K562 (cell line): ENCODE measurements around the gene SCAMP5. TPM values are rescaled to one million over a fixed set of nuclear protein-coding genes. Genes with fewer than 3 reads are reported as not detected.
A peak's percentile ranks its signal among the peaks of the same experiment; 100 is the strongest.

Source experiments
- CBFA2T2 ChIP-seq: fragments of 450-650 bp; conservative IDR thresholded peaks from 2 replicates; pipeline ENCODE4 v1.6.1; 2017; ENCODE audit warnings: mild to moderate bottlenecking
- CBX2 ChIP-seq: fragments of 200-600 bp; sonication (generic); IDR thresholded peaks from one replicate; pipeline ENCODE4 v1.6.1; 2012; ENCODE audit warnings: mild to moderate bottlenecking, low read length, inconsistent platforms; ENCODE audit not compliant: insufficient read depth, poor library complexity, severe bottlenecking
- EP400 ChIP-seq: fragments of 450-650 bp; IDR thresholded peaks from 2 replicates; pipeline ENCODE4 v1.6.1; 2017; ENCODE audit warnings: antibody characterized with exemption, mild to moderate bottlenecking, moderate library complexity
- ETV1 ChIP-seq: fragments of 450-650 bp; conservative IDR thresholded peaks from 2 replicates; pipeline ENCODE4 v1.6.1; 2016; ENCODE audit warnings: missing genetic modification characterization, control low read depth, low read depth, missing compliant biosample characterization
- GABPB2 ChIP-seq: fragments of 250-450 bp; sonication (Bioruptor Pico); conservative IDR thresholded peaks from 2 replicates; pipeline ENCODE4 v1.5.1; 2021; ENCODE audit warnings: mild to moderate bottlenecking
- HNRNPUL1 ChIP-seq: fragments of 200-400 bp; formaldehyde crosslinking; IDR thresholded peaks from 2 replicates; pipeline ENCODE4 v1.6.1; 2017; ENCODE audit warnings: low read length
- KDM4B ChIP-seq, 2 experiments: fragments of 450-650 bp in 1 of 2; sonication (generic) in 1 of 2; IDR thresholded peaks; 2 replicates each; pipeline ENCODE4 v1.6.1; 2016 to 2017; ENCODE audit warnings: borderline replicate concordance in 2 of 2, antibody characterized with exemption in 1 of 2, low read depth in 1 of 2, mild to moderate bottlenecking in 1 of 2
- KLF6 ChIP-seq: fragments of 250-450 bp; sonication (Bioruptor Pico); IDR thresholded peaks from 2 replicates; pipeline ENCODE4 v1.4.0; 2020; ENCODE audit warnings: mild to moderate bottlenecking, moderate library complexity, borderline replicate concordance
- MECOM ChIP-seq: fragments of 250-450 bp; sonication (Bioruptor Pico); IDR thresholded peaks from 2 replicates; pipeline ENCODE4 v1.8.0; 2022; ENCODE audit warnings: inconsistent platforms
- NR2F6 ChIP-seq: fragments of 450-650 bp; formaldehyde crosslinking; IDR thresholded peaks from 2 replicates; pipeline ENCODE4 v1.4.0; 2020; ENCODE audit warnings: mild to moderate bottlenecking
- NUFIP1 ChIP-seq: fragments of 450-650 bp; IDR thresholded peaks from 2 replicates; pipeline ENCODE4 v1.6.1; 2018; ENCODE audit not compliant: partially characterized antibody
- POLR2A ChIP-seq: fragments of 450-650 bp; conservative IDR thresholded peaks from 2 replicates; pipeline ENCODE4 v1.6.1; 2016
- SIX5 ChIP-seq, 2 experiments: IDR thresholded peaks; 2 replicates each; pipeline ENCODE4 v1.6.1; 2011; ENCODE audit warnings: low read length in 2 of 2, borderline replicate concordance in 1 of 2, low read depth in 1 of 2, mild to moderate bottlenecking in 1 of 2, moderate library complexity in 1 of 2; ENCODE audit not compliant: insufficient read depth in 1 of 2
- SMAD3 ChIP-seq: fragments of 450-650 bp; formaldehyde crosslinking; conservative IDR thresholded peaks from 2 replicates; pipeline ENCODE4 v1.4.0; 2020; ENCODE audit warnings: mild to moderate bottlenecking
- SOX6 ChIP-seq: fragments of 450-650 bp; IDR thresholded peaks from 2 replicates; pipeline ENCODE4 v1.6.1; 2014; ENCODE audit warnings: mild to moderate bottlenecking
- TAF9B ChIP-seq: fragments of 450-650 bp; IDR thresholded peaks from 2 replicates; pipeline ENCODE4 v1.6.1; 2018; ENCODE audit warnings: mild to moderate bottlenecking; ENCODE audit not compliant: partially characterized antibody
- TAL1 ChIP-seq: fragments of 450-650 bp; IDR thresholded peaks from 2 replicates; pipeline ENCODE4 v1.6.1; 2016; ENCODE audit warnings: mild to moderate bottlenecking
- TEAD2 ChIP-seq: fragments of 450-650 bp; IDR thresholded peaks from 2 replicates; pipeline ENCODE4 v1.6.1; 2016; ENCODE audit warnings: missing genetic modification characterization, control low read depth, missing compliant biosample characterization
- TEAD4 ChIP-seq, 2 experiments: sonication (generic) in 1 of 2; formaldehyde crosslinking in 1 of 2; IDR thresholded peaks; 2 replicates each; pipeline versions ENCODE4 v1.6.1 to v1.8.0; 2012 to 2022; ENCODE audit warnings: borderline replicate concordance in 1 of 2, inconsistent platforms in 1 of 2, low read length in 1 of 2, mild to moderate bottlenecking in 1 of 2, missing genetic modification reagents in 1 of 2
- ZNF12 ChIP-seq: sonication (generic); formaldehyde crosslinking; IDR thresholded peaks from 2 replicates; pipeline ENCODE4 v1.4.0; 2020; ENCODE audit warnings: mild to moderate bottlenecking, missing genetic modification reagents
- ZNF280A ChIP-seq: fragments of 450-650 bp; IDR thresholded peaks from 2 replicates; pipeline ENCODE4 v1.6.1; 2018; ENCODE audit warnings: mild to moderate bottlenecking, low read depth; ENCODE audit not compliant: partially characterized antibody
- ZNF431 ChIP-seq: sonication (generic); formaldehyde crosslinking; IDR thresholded peaks from 2 replicates; pipeline ENCODE4 v1.8.0; 2022; ENCODE audit warnings: mild to moderate bottlenecking, missing genetic modification reagents
- ZNF551 ChIP-seq: fragments of 250-450 bp; sonication (Bioruptor Pico); IDR thresholded peaks from 2 replicates; pipeline ENCODE4 v1.5.0; 2021; ENCODE audit warnings: mild to moderate bottlenecking, moderate library complexity
- ZNF778 ChIP-seq: fragments of 450-650 bp; formaldehyde crosslinking; IDR thresholded peaks from 2 replicates; pipeline ENCODE4 v1.4.0; 2020; ENCODE audit warnings: mild to moderate bottlenecking, moderate library complexity
- polyA plus RNA-seq, 8 experiments: library from polyadenylated mRNA; depleted of rRNA in 4 of 8; stranded (reverse) in 5 of 8; unstranded in 3 of 8; fragments of >200 nt; fragmentation: Nextera tagmentation in 2 of 8; fragmentation: Illumina TruSeq in 1 of 8; extraction: Ambion mirVana in 2 of 8; extraction: Trizol in 1 of 8; gene quantifications; 2 replicates each; pipeline versions ENCODE4 v1.2.1 to v1.2.3, GENCODE V29; 2011 to 2014; ENCODE audit warnings: inconsistent platforms in 1 of 8, missing spikeins in 1 of 8
- total RNA-seq, 7 experiments: library from RNA; depleted of rRNA in 6 of 7; stranded (reverse); fragments of >200 nt in 6 of 7; fragmentation: Illumina TruSeq in 2 of 7; extraction: Trizol in 2 of 7; gene quantifications; 2 replicates each; pipeline versions ENCODE4 v1.2.1 to v1.2.3, GENCODE V29; 2011 to 2021; ENCODE audit warnings: low replicate concordance in 1 of 7
- TF ChIP-seq, protein P1 (sequence below): sonication (generic); formaldehyde crosslinking; IDR thresholded peaks from 2 replicates; pipeline ENCODE4 v1.8.0; 2022; ENCODE audit warnings: mild to moderate bottlenecking, missing genetic modification reagents

The SCAMP5 gene
- total and polyA plus RNA-seq, 9 of the 15 experiments (the other 6 are each of a cell fraction or from before 2014, with no cell fraction given) = 0.09 to 0.29 (median 0.19) TPM; not detected in 5

DNA sequence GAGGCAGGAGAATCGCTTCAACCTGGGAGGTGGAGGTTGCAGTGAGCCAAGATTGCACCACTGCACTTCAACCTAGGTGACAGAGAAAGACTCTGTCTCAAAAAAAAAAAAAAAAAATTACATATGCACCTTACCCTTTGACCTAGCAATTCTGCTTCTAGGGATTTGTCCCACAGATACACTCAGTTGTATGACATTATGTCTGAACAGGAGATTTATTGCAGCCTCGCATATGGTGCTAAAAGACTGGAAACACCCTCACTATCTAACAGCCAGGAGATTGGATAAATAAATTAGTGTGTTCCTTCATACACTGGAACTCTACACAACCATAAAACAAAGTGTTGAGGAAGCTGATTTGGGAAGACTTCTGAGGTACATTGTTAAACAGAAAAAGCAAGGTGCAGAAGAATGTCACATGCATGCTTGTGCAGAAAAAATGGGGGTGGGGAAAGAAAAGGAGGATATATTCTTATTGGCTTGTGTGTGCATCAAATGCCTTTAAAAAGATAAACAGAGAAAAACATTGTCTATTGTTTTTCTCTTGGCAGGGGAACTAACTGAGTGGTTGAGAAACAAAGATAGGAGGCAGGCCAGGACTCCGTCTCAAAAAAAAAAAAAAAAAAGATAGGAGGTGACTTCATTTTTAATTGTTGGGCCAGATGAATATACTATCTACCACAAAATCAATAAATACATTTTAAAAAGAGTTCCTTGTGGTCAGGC is 59.0 kb downstream of the SCAMP5 start (continued):
- TF ChIP-seq, protein P1, sequence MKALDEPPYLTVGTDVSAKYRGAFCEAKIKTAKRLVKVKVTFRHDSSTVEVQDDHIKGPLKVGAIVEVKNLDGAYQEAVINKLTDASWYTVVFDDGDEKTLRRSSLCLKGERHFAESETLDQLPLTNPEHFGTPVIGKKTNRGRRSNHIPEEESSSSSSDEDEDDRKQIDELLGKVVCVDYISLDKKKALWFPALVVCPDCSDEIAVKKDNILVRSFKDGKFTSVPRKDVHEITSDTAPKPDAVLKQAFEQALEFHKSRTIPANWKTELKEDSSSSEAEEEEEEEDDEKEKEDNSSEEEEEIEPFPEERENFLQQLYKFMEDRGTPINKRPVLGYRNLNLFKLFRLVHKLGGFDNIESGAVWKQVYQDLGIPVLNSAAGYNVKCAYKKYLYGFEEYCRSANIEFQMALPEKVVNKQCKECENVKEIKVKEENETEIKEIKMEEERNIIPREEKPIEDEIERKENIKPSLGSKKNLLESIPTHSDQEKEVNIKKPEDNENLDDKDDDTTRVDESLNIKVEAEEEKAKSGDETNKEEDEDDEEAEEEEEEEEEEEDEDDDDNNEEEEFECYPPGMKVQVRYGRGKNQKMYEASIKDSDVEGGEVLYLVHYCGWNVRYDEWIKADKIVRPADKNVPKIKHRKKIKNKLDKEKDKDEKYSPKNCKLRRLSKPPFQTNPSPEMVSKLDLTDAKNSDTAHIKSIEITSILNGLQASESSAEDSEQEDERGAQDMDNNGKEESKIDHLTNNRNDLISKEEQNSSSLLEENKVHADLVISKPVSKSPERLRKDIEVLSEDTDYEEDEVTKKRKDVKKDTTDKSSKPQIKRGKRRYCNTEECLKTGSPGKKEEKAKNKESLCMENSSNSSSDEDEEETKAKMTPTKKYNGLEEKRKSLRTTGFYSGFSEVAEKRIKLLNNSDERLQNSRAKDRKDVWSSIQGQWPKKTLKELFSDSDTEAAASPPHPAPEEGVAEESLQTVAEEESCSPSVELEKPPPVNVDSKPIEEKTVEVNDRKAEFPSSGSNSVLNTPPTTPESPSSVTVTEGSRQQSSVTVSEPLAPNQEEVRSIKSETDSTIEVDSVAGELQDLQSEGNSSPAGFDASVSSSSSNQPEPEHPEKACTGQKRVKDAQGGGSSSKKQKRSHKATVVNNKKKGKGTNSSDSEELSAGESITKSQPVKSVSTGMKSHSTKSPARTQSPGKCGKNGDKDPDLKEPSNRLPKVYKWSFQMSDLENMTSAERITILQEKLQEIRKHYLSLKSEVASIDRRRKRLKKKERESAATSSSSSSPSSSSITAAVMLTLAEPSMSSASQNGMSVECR (CRISPR knock-in tag) = no peak
- peak; percentile 42; the same call in 1 of the 2 replicates for TF ChIP-seq TEAD4 (IDR thresholded peaks at IDR 0.05; ENCODE audit: low read length)
- no peak for TF ChIP-seq TEAD4 (CRISPR knock-in tag; IDR thresholded peaks at IDR 0.05; ENCODE audit: borderline replicate concordance)
- TF ChIP-seq EP400 = no peak
- no peak for TF ChIP-seq KLF6
- peak; percentile 53; the same call in 1 of the 2 replicates for TF ChIP-seq ETV1 (tag)
- no peak for TF ChIP-seq ZNF551 (CRISPR knock-in tag)
- no peak for TF ChIP-seq TAF9B
- no peak for TF ChIP-seq KDM4B (IDR thresholded peaks at IDR 0.05; ENCODE audit: borderline replicate concordance in 2 of 2, low read depth in 1 of 2)
- TF ChIP-seq HNRNPUL1 = no peak
- TF ChIP-seq NR2F6 (CRISPR knock-in tag) = no peak
- no peak for TF ChIP-seq GABPB2
- TF ChIP-seq ZNF431 (CRISPR knock-in tag) = no peak
- peak; percentile 34 for TF ChIP-seq CBFA2T2
- TF ChIP-seq SIX5 (IDR thresholded peaks at IDR 0.05; ENCODE audit: borderline replicate concordance in 1 of 2, insufficient read depth in 1 of 2, low read depth in 1 of 2, low read length in 2 of 2) = no peak
- TF ChIP-seq NUFIP1 = no peak
- no peak for TF ChIP-seq ZNF778 (CRISPR knock-in tag)
- TF ChIP-seq ZNF280A = no peak
- TF ChIP-seq SMAD3 (CRISPR knock-in tag) = no peak
- TF ChIP-seq TEAD2 (tag) = no peak
- TF ChIP-seq MECOM (CRISPR knock-in tag) = no peak
- no peak for TF ChIP-seq POLR2A
- no peak for TF ChIP-seq CBX2
- TF ChIP-seq TAL1 = peak; percentile 19; the same call in 1 of the 2 replicates
- no peak for TF ChIP-seq ZNF12 (CRISPR knock-in tag)
- peak; percentile 45; the same call in 1 of the 2 replicates for TF ChIP-seq SOX6
